Stomach (tissue), 4 donors: ENCODE results near the gene TPPP.

Experiments
- CTCF ChIP-seq, 7 experiments: fragments of 450-650 bp in 4 of 7; fragments of 200-600 bp in 3 of 7; sonication (generic) in 3 of 7; IDR thresholded peaks; one replicate each; pipeline ENCODE4 v1.5.1; 2016 to 2019; ENCODE audit warnings: antibody characterized with exemption in 7 of 7, control low read depth in 2 of 7, mild to moderate bottlenecking in 1 of 7
- EP300 ChIP-seq: sonication (generic); formaldehyde crosslinking; IDR thresholded peaks from one replicate; pipeline ENCODE4 v1.6.1; 2017; ENCODE audit warnings: antibody characterized with exemption
- POLR2A ChIP-seq, 4 donors: fragments of 450-650 bp; IDR thresholded peaks; one replicate each; pipeline ENCODE4 v1.6.1; 2016; ENCODE audit warnings: antibody characterized with exemption in 4 of 4, control low read depth in 2 of 4, mild to moderate bottlenecking in 1 of 4, moderate library complexity in 1 of 4
- POLR2AphosphoS5 ChIP-seq, 3 donors: sonication (generic); formaldehyde crosslinking; IDR thresholded peaks; one replicate each; pipeline ENCODE4 v1.6.1; 2016; ENCODE audit warnings: antibody characterized with exemption in 3 of 3

- TF ChIP-seq CTCF (IDR thresholded peaks at IDR 0.05): no peak
- TF ChIP-seq POLR2A (IDR thresholded peaks at IDR 0.05): no peak
- TF ChIP-seq POLR2AphosphoS5 (IDR thresholded peaks at IDR 0.05): no peak
- TF ChIP-seq EP300: no peak
These were observed 41.7 kb downstream of the TPPP start for GRCh38 chr5:651296-652022.
